Type B pancreatic cell (in vitro differentiated cells): Measurements from ENCODE around the gene SLC46A1. TPM values are rescaled to one million over a fixed set of nuclear protein-coding genes. Genes with fewer than 3 reads are reported as not detected.

Experiments
- DNase-seq: peaks from one replicate; pipeline ENCODE4 v3.0.0; 2021; ENCODE audit warnings: mixed read lengths; ENCODE audit not compliant: unreplicated experiment; ENCODE audit errors: extremely low spot score
- H3K27ac Mint-ChIP-seq: 2 replicates; pipeline ENCODE4 v1.8.0; 2021; ENCODE audit warnings: mild to moderate bottlenecking, mixed read lengths
- H3K27me3 Mint-ChIP-seq: 2 replicates; pipeline ENCODE4 v1.8.0; 2021; ENCODE audit warnings: mixed read lengths
- H3K36me3 Mint-ChIP-seq: 2 replicates; pipeline ENCODE4 v1.8.0; 2021; ENCODE audit warnings: mixed read lengths
- H3K4me1 Mint-ChIP-seq: one replicate; pipeline ENCODE4 v1.8.0; 2021; ENCODE audit warnings: mixed read lengths; ENCODE audit not compliant: unreplicated experiment
- H3K4me3 Mint-ChIP-seq: 2 replicates; pipeline ENCODE4 v1.8.0; 2021; ENCODE audit warnings: mild to moderate bottlenecking, mixed read lengths
- H3K9me3 Mint-ChIP-seq: 2 replicates; pipeline ENCODE4 v1.8.0; 2021; ENCODE audit warnings: mixed read lengths
- total RNA-seq: library from RNA; stranded (reverse); gene quantifications from 2 replicates; pipeline ENCODE4 v1.2.1, GENCODE V29; 2021; ENCODE audit warnings: low replicate concordance
- TF ChIP-seq, protein P1 (sequence below): fragments of 200-600 bp; sonication (generic); conservative IDR thresholded peaks from 2 replicates; pipeline ENCODE4 v1.5.0; 2021; ENCODE audit warnings: antibody characterized with exemption, mild to moderate bottlenecking

Gene SLC46A1
- total RNA-seq, 1 donor from 2014 or later: 21.9 TPM

- Mint-ChIP-seq H3K9me3 (no peaks in the 10 kb centered on the region), H3K36me3 (no peaks in the 10 kb centered on the region), H3K4me3 (no peak overlapping the region), H3K4me1 (no peaks in the 10 kb centered on the region), H3K27ac (no peak overlapping the region), H3K27me3 (peaks cover 4% of the 10 kb centered on the region)
- TF ChIP-seq, protein P1, sequence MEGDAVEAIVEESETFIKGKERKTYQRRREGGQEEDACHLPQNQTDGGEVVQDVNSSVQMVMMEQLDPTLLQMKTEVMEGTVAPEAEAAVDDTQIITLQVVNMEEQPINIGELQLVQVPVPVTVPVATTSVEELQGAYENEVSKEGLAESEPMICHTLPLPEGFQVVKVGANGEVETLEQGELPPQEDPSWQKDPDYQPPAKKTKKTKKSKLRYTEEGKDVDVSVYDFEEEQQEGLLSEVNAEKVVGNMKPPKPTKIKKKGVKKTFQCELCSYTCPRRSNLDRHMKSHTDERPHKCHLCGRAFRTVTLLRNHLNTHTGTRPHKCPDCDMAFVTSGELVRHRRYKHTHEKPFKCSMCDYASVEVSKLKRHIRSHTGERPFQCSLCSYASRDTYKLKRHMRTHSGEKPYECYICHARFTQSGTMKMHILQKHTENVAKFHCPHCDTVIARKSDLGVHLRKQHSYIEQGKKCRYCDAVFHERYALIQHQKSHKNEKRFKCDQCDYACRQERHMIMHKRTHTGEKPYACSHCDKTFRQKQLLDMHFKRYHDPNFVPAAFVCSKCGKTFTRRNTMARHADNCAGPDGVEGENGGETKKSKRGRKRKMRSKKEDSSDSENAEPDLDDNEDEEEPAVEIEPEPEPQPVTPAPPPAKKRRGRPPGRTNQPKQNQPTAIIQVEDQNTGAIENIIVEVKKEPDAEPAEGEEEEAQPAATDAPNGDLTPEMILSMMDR: no peak
- no peak for DNase-seq
Measured at GRCh38 chr17:28425206-28425605, 19.2 kb upstream of the SLC46A1 start.

DNA sequence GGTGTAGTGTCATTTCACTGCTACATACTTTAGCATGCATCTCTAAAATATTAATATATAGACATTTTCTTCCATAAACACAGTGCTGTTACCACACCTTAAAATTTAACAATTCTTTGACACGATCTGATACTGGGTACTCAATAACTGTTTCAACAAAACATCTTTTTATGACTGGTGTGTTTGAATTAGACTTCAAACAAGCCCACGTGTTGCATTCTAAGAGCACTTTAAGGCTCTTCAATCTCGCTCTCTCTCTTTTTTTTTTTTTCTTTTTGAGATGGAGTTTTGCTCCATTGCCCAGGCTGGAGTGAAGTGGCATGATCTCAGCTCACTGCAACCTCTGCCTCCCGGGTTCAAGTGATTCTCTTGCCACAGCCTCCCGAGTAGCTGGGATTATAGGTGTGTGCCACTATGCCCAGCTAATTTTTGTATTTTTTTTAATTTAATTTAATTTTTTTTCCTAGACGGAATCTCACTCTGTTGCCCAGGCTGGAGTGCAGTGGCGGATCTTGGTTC is 15.8 kb upstream of the SLC46A1 start:
- DNase-seq: no peak
- H3K27me3 Mint-ChIP-seq: peaks cover 4% of the 10 kb centered on the region
- H3K4me1 Mint-ChIP-seq: no peaks in the 10 kb centered on the region
- no peak overlapping the region for H3K27ac Mint-ChIP-seq
- TF ChIP-seq, protein P1: no peak
- H3K36me3 Mint-ChIP-seq: no peaks in the 10 kb centered on the region
- H3K9me3 Mint-ChIP-seq: no peaks in the 10 kb centered on the region
- no peak overlapping the region for H3K4me3 Mint-ChIP-seq

GRCh38 chr17:28416703-28417311 is 10.8 kb upstream of the SLC46A1 start:
- no peaks in the 10 kb centered on the region for H3K9me3 Mint-ChIP-seq
- H3K36me3 Mint-ChIP-seq: no peaks in the 10 kb centered on the region
- peaks cover 24% of the 10 kb centered on the region for H3K27me3 Mint-ChIP-seq
- H3K4me3 Mint-ChIP-seq: no peak overlapping the region
- no peak for DNase-seq
- H3K27ac Mint-ChIP-seq: peak overlapping the region; percentile 4
- H3K4me1 Mint-ChIP-seq: no peaks in the 10 kb centered on the region
- TF ChIP-seq, protein P1: peak; percentile 78

DNA sequence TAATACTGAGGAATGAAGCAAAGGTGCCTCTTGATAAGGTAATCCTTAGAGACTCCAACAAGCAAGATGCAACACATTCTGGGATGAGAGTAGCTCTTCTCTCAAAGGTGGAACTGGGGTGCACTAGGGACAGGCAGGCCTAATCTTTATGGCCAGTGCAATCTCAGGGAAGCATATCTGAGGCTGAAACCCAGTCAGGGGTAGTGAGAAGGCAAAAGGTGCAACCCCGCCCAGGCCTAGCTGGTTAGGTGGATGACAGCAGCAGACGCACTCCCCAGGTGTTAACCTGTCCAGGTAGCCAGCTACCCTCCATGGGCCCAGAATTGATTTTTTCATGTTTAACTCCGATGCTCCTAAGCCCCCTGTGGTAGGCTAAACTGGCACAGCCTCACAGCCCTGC is 9.9 kb upstream of the SLC46A1 start:
- no peak overlapping the region for H3K27ac Mint-ChIP-seq
- no peaks in the 10 kb centered on the region for H3K9me3 Mint-ChIP-seq
- DNase-seq: no peak
- peaks cover 26% of the 10 kb centered on the region for H3K27me3 Mint-ChIP-seq
- no peaks in the 10 kb centered on the region for H3K36me3 Mint-ChIP-seq
- H3K4me3 Mint-ChIP-seq: no peak overlapping the region
- H3K4me1 Mint-ChIP-seq: no peaks in the 10 kb centered on the region
- TF ChIP-seq, protein P1: no peak

DNA sequence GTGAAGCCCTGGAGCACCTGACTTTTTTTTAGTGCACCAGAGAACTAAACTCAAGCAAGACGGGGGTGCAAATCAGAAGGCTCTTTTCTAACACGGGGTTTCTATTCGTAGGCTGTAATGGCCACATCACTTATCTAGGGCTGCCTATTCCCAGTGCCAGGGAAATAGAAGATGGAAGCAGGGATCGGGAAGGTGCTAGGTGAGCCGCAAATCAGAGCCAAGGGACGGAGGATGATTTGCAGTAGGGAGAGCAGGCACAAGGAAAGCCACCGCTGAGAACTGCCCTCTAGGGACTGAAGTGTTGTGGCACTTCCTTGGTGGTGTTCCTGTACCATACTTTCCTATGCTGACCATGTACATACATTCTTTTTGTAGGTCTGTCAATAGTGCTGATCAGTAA is 7.8 kb upstream of the SLC46A1 start:
- TF ChIP-seq, protein P1: no peak
- H3K4me3 Mint-ChIP-seq: no peak overlapping the region
- H3K27ac Mint-ChIP-seq: no peak overlapping the region
- no peaks in the 10 kb centered on the region for H3K36me3 Mint-ChIP-seq
- peaks cover 28% of the 10 kb centered on the region for H3K27me3 Mint-ChIP-seq
- no peaks in the 10 kb centered on the region for H3K9me3 Mint-ChIP-seq
- no peaks in the 10 kb centered on the region for H3K4me1 Mint-ChIP-seq
- no peak for DNase-seq
